Measurements from ENCODE around the gene PRICKLE1. TPM values are rescaled to one million over a fixed set of nuclear protein-coding genes. Genes with fewer than 3 reads are reported as not detected.

Gene PRICKLE1
- total and polyA plus RNA-seq, 2 donors (not counting 1 experiment from before 2014, with no cell fraction given) = 6.3 to 21.6 TPM

- WGBS (ENCODE audit: insufficient coverage) = 72% methylated on average over 5 of the region's 11 CpGs
- H3K9me3 Mint-ChIP-seq (ENCODE audit: insufficient read depth) = no peaks in the 10 kb centered on the region
- intact Hi-C loops (cut with micrococcal nuclease) = no loop called here
- no peaks in the 10 kb centered on the region for H3K4me1 Mint-ChIP-seq
- Histone ChIP-seq H3K36me3 (replicated peaks in 1 of 2; ENCODE audit: control extremely low read depth in 1 of 2, control insufficient read depth in 1 of 2, extremely low read depth in 1 of 2, insufficient read depth in 2 of 2, low read length in 1 of 2) (no peaks in the 10 kb centered on the region), H3K9ac (ENCODE audit: low read length) (no peak overlapping the region), H2AFZ (ENCODE audit: insufficient read depth, low read depth, low read length, poor library complexity, severe bottlenecking) (no peak overlapping the region), H3K9me3 (ENCODE audit: control extremely low read depth in 1 of 3, control insufficient read depth in 2 of 3, insufficient read depth in 1 of 3, low read length in 2 of 3) (no peaks in the 10 kb centered on the region), H3K27me3 (replicated peaks in 1 of 4; ENCODE audit: control extremely low read depth in 1 of 4, control insufficient read depth in 3 of 4, insufficient read depth in 4 of 4, low read length in 3 of 4) (peaks cover 0 to 5% (median 0%) of the 10 kb centered on the region in 4 experiments), H3K4me2 (replicated peaks; ENCODE audit: low read depth, low read length, poor library complexity, severe bottlenecking) (no peak overlapping the region), H3K4me1 (ENCODE audit: control insufficient read depth in 2 of 2, insufficient read depth in 2 of 2, low read length in 2 of 2) (no peaks in the 10 kb centered on the region), H4K20me1 (ENCODE audit: control insufficient read depth, insufficient read depth, low read length, poor library complexity, severe bottlenecking) (no peaks in the 10 kb centered on the region), H3K79me2 (ENCODE audit: control insufficient read depth, insufficient read depth, low read length) (no peaks in the 10 kb centered on the region), H3K27ac (ENCODE audit: low read length in 2 of 2) (no peak overlapping the region), H3K4me3 (ENCODE audit: control extremely low read depth in 1 of 5, extremely low read depth in 1 of 5, insufficient read depth in 1 of 5, low read depth in 2 of 5, low read length in 4 of 5) (no peak overlapping the region)
- no peak overlapping the region for H3K4me3 Mint-ChIP-seq
- ChIA-PET POLR2A (no interaction called here), CTCF (no interaction called here)
- DNase-seq (no peak), ATAC-seq (ENCODE audit: low read depth) (no peak)
- peaks cover 16% of the 10 kb centered on the region for H3K27me3 Mint-ChIP-seq
- no peak overlapping the region for H3K27ac Mint-ChIP-seq
- TF ChIP-seq CTCF (IDR thresholded peaks at IDR 0.05) = no peak
- no peak for TF ChIP-seq EZH2 (IDR thresholded peaks at IDR 0.05; ENCODE audit: borderline replicate concordance, insufficient read depth, low read depth, low read length, poor library complexity, severe bottlenecking)
These were observed 18.8 kb upstream of the PRICKLE1 start for GRCh38 chr12:42608196-42608825.

DNA sequence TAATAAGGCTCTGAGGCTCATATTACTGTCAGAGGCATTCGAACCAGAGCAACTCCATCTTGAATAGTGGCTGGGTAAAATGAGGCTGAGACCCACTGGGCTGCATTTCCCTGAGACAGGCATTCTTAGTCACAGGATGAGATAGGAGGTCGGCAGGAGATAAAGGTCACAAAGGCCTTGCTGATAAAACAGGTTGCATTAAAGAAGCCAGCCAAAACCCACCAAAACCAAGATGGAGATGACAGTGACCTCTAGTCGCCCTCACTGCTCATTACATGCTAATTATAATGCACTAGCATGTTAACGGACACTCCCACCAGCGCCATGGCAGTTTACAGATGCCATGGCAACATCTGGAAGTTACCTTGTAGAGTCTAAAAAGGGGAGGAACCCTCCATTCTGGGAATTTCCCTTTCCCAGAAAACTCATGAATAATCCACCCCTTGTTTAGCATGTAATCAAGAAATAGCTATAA, 18.1 kb upstream of the PRICKLE1 start:
- Histone ChIP-seq H3K27ac (ENCODE audit: low read length in 2 of 2) (no peak overlapping the region), H2AFZ (ENCODE audit: insufficient read depth, low read depth, low read length, poor library complexity, severe bottlenecking) (no peak overlapping the region), H3K4me3 (ENCODE audit: control extremely low read depth in 1 of 5, extremely low read depth in 1 of 5, insufficient read depth in 1 of 5, low read depth in 2 of 5, low read length in 4 of 5) (no peak overlapping the region), H3K4me2 (replicated peaks; ENCODE audit: low read depth, low read length, poor library complexity, severe bottlenecking) (no peak overlapping the region), H3K36me3 (replicated peaks in 1 of 2; ENCODE audit: control extremely low read depth in 1 of 2, control insufficient read depth in 1 of 2, extremely low read depth in 1 of 2, insufficient read depth in 2 of 2, low read length in 1 of 2) (no peaks in the 10 kb centered on the region), H3K9me3 (ENCODE audit: control extremely low read depth in 1 of 3, control insufficient read depth in 2 of 3, insufficient read depth in 1 of 3, low read length in 2 of 3) (no peaks in the 10 kb centered on the region), H3K4me1 (ENCODE audit: control insufficient read depth in 2 of 2, insufficient read depth in 2 of 2, low read length in 2 of 2) (no peaks in the 10 kb centered on the region), H4K20me1 (ENCODE audit: control insufficient read depth, insufficient read depth, low read length, poor library complexity, severe bottlenecking) (no peaks in the 10 kb centered on the region), H3K27me3 (replicated peaks in 1 of 4; ENCODE audit: control extremely low read depth in 1 of 4, control insufficient read depth in 3 of 4, insufficient read depth in 4 of 4, low read length in 3 of 4) (peaks cover 0 to 7% (median 0%) of the 10 kb centered on the region in 4 experiments), H3K79me2 (ENCODE audit: control insufficient read depth, insufficient read depth, low read length) (no peaks in the 10 kb centered on the region), H3K9ac (ENCODE audit: low read length) (no peak overlapping the region)
- ATAC-seq (ENCODE audit: low read depth) (no peak), DNase-seq (no peak)
- Mint-ChIP-seq H3K27me3 (peaks cover 16% of the 10 kb centered on the region), H3K4me3 (no peak overlapping the region), H3K4me1 (no peaks in the 10 kb centered on the region), H3K27ac (no peak overlapping the region), H3K9me3 (ENCODE audit: insufficient read depth) (no peaks in the 10 kb centered on the region)
- CTCF ChIA-PET = no interaction called here
- POLR2A ChIA-PET = no interaction called here
- intact Hi-C loops (cut with micrococcal nuclease) = no loop called here
- no peak for TF ChIP-seq EZH2 (IDR thresholded peaks at IDR 0.05; ENCODE audit: borderline replicate concordance, insufficient read depth, low read depth, low read length, poor library complexity, severe bottlenecking)
- 94% methylated on average over 2 of the region's 5 CpGs for WGBS (ENCODE audit: insufficient coverage)
